HUES48 (cell line): ENCODE results near the gene CYP4F8.
"Not testable (repeated sequence)": the region's sequence is repeated elsewhere in the genome, so short reads cannot be mapped to it uniquely, and the experiment has no call there.

Experiments used
- H3K27ac ChIP-seq: one replicate; pipeline ENCODE4 v1.7.0; 2013; ENCODE audit warnings: low read depth, low read length, inconsistent platforms
- H3K27me3 ChIP-seq: 2 replicates; pipeline ENCODE4 v1.6.1; 2013; ENCODE audit warnings: mild to moderate bottlenecking, low read length; ENCODE audit not compliant: control insufficient read depth, insufficient read depth
- H3K36me3 ChIP-seq: 2 replicates; pipeline ENCODE4 v1.6.1; 2013; ENCODE audit warnings: low read length; ENCODE audit not compliant: control insufficient read depth, insufficient read depth
- H3K4me1 ChIP-seq: 2 replicates; pipeline ENCODE4 v1.6.1; 2013; ENCODE audit warnings: mild to moderate bottlenecking, low read length; ENCODE audit not compliant: control insufficient read depth, insufficient read depth
- H3K4me3 ChIP-seq: 2 replicates; pipeline ENCODE4 v1.5.1; 2013; ENCODE audit warnings: mild to moderate bottlenecking, low read depth, low read length
- H3K9ac ChIP-seq: 2 replicates; pipeline ENCODE4 v1.6.1; 2013; ENCODE audit warnings: mild to moderate bottlenecking, low read depth, low read length, moderate library complexity
- H3K9me3 ChIP-seq: 2 replicates; pipeline ENCODE4 v1.6.1; 2013; ENCODE audit warnings: low read length; ENCODE audit not compliant: control insufficient read depth, insufficient read depth

Gene CYP4F8

DNA sequence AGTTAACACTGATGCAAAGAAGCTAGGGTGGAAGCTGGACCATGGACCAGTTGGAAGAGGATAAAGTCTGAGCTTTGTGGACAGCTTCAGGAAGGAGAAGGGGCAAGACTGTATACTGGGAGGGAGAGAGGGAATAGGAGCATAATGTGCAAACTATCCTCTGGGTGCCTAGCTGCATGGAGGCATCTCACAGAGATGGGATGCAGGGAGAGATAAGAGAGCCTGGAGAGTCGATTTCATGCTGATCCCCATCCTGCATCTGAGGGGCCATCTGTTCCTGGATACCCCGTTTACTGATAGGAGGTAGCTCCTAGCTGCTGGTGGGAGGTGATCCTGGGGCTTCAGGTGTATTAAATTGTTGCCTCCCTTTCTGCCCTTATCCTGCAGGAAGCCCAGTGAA, 34.5 kb downstream of the CYP4F8 start:
- peaks cover 84% of the 10 kb centered on the region for H3K9me3 ChIP-seq
- H3K4me1 ChIP-seq: no peaks in the 10 kb centered on the region
- H3K4me3 ChIP-seq: no peak overlapping the region
- H3K36me3 ChIP-seq: no peaks in the 10 kb centered on the region
- H3K27me3 ChIP-seq: no peaks in the 10 kb centered on the region
- H3K9ac ChIP-seq: no peak overlapping the region
- H3K27ac ChIP-seq: no peak overlapping the region

DNA sequence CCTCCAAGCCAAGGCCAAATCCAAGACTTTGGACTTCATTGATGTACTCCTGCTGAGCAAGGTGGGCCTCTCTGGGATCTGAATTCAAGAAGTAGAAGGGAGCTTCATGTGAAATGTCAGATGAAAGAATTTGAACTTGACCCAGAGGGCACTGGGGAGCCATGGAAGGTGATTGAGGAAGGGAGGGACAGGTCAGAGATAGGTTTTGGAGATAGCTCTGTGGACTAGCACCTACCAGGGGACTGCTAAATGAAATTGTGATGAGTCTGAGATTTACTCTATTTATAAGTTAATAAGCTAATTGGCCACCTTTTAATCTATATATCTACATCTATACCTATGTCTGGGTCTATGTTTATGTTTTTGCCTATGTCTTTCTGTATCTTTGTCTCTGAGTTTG, 35.1 kb downstream of the CYP4F8 start:
- not testable (repeated sequence) for H3K27ac ChIP-seq, H3K27me3 ChIP-seq, H3K4me1 ChIP-seq, H3K36me3 ChIP-seq, H3K9ac ChIP-seq, H3K4me3 ChIP-seq
- peaks cover 82% of the 10 kb centered on the region for H3K9me3 ChIP-seq

DNA sequence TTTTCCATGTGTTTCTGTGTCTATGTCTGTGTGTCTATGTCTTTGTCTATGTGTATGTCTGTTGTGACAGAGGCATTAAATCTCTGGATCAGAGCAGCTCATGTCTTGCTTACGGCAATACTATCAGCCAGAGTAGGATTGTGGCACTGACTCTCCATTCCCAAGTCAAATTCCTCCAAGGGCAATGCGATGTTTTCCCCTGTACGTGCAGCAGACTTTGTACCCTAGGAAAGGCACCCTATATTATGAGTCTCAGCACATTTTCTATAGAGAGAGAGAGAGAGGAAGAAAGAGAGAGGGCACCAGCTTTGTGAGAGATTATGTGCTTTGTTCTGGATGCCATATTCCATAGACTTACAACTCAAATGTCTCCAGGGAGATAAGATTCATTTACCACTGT, 36.8 kb downstream of the CYP4F8 start:
- H3K27me3 ChIP-seq: no peaks in the 10 kb centered on the region
- no peak overlapping the region for H3K27ac ChIP-seq
- no peaks in the 10 kb centered on the region for H3K36me3 ChIP-seq
- H3K9ac ChIP-seq: no peak overlapping the region
- peaks cover 81% of the 10 kb centered on the region for H3K9me3 ChIP-seq
- no peaks in the 10 kb centered on the region for H3K4me1 ChIP-seq
- no peak overlapping the region for H3K4me3 ChIP-seq

DNA sequence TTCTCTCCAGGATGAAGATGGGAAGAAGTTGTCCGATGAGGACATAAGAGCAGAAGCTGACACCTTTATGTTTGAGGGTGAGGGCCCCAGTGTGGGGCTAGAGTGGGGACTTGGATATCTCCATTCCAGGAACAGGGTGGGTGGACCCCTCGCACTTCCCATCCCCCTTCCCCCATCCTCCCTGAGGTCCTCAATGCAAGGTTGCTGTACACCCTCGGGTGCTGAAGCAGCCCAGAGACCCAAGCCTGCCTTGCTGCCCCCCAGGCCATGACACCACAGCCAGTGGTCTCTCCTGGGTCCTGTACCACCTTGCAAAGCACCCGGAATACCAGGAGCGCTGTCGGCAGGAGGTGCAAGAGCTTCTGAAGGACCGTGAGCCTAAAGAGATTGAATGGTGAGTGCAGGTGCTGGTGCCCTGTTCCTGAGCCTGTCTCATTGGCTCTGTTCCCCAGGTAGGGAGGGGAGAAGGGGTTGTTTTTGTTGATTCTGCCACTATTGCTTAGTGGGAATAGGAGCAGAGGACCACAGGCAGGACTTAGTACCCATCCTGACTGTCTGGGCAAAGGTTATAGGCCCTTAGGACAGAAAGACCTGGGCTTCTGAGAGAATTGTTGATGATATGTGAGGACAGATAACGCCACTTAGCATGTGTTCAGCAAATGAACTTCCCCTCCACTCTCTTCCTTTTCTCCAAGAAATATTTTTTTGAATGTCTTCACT, 37.7 kb downstream of the CYP4F8 start:
- Histone ChIP-seq H3K27ac (no peak overlapping the region), H3K4me1 (no peaks in the 10 kb centered on the region), H3K27me3 (no peaks in the 10 kb centered on the region), H3K36me3 (no peaks in the 10 kb centered on the region), H3K9me3 (peaks cover 81% of the 10 kb centered on the region), H3K9ac (no peak overlapping the region), H3K4me3 (no peak overlapping the region; the same call in 1 of the 2 replicates)

DNA sequence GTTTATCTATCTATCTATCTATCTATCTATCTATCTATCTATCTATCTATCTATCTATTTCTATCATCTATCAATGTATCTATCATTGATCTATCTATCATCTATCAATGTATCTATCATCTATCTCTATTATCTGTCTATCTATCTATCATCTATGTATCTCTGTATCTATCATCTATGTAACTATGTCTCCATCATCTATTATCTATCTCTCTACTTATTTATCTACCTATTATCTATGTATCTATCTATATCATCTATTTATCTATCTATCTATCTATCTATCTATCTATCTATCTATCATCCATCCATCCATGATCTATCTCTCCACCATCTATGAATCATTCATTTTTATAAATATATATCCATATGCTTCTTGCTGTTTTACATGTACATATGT, 41.4 kb downstream of the CYP4F8 start:
- no peaks in the 10 kb centered on the region for H3K36me3 ChIP-seq
- H3K9me3 ChIP-seq: peaks cover 85% of the 10 kb centered on the region

GRCh38 chr19:15663247-15663646, 48.2 kb downstream of the CYP4F8 start:
- H3K27me3 ChIP-seq: no peaks in the 10 kb centered on the region

More for the DNA sequence above, 41.4 kb downstream of the CYP4F8 start:
- no peak overlapping the region for H3K27ac ChIP-seq
- H3K4me3 ChIP-seq: no peak overlapping the region
- no peaks in the 10 kb centered on the region for H3K4me1 ChIP-seq
- no peaks in the 10 kb centered on the region for H3K27me3 ChIP-seq
- H3K9ac ChIP-seq: no peak overlapping the region

GRCh38 chr19:15666186-15666585, 51.2 kb downstream of the CYP4F8 start:
- H3K27me3 ChIP-seq: no peaks in the 10 kb centered on the region
- no peaks in the 10 kb centered on the region for H3K4me1 ChIP-seq
- H3K27ac ChIP-seq: no peak overlapping the region
- peaks cover 93% of the 10 kb centered on the region for H3K9me3 ChIP-seq
- H3K4me3 ChIP-seq: no peak overlapping the region
- H3K9ac ChIP-seq: no peak overlapping the region
- no peaks in the 10 kb centered on the region for H3K36me3 ChIP-seq

More at GRCh38 chr19:15663247-15663646, 48.2 kb downstream of the CYP4F8 start:
- Histone ChIP-seq H3K36me3 (no peaks in the 10 kb centered on the region), H3K4me1 (no peaks in the 10 kb centered on the region), H3K27ac (no peak overlapping the region), H3K9ac (no peak overlapping the region), H3K4me3 (no peak overlapping the region), H3K9me3 (peaks cover 89% of the 10 kb centered on the region)

DNA sequence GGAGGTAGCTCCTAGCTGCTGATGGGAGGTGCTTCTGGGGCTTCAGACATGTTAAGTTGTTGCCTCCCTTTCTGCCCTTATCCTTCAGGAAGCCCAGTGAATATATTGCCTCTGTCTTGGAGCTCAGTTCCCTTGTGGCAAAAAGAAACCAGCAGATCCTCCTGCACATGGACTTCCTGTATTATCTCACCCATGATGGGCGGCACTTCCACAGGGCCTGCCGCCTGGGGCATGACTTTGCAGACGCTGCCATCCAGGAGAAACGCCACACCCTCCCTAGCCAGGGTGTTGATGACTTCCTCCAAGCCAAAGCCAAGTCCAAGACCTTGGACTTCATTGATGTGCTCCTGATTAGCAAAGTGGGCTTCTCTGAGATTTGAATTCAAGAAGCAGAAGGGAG, 51.9 kb downstream of the CYP4F8 start:
- H3K27me3 ChIP-seq: no peaks in the 10 kb centered on the region
- peaks cover 93% of the 10 kb centered on the region for H3K9me3 ChIP-seq
- H3K4me1 ChIP-seq: no peaks in the 10 kb centered on the region
- no peaks in the 10 kb centered on the region for H3K36me3 ChIP-seq
- no peak overlapping the region for H3K27ac ChIP-seq
- no peak overlapping the region for H3K4me3 ChIP-seq
- H3K9ac ChIP-seq: no peak overlapping the region

GRCh38 chr19:15669440-15669839, 54.4 kb downstream of the CYP4F8 start:
- no peaks in the 10 kb centered on the region for H3K4me1 ChIP-seq
- peaks cover 84% of the 10 kb centered on the region for H3K9me3 ChIP-seq
- no peak overlapping the region for H3K9ac ChIP-seq
- H3K27me3 ChIP-seq: no peaks in the 10 kb centered on the region
- H3K36me3 ChIP-seq: no peaks in the 10 kb centered on the region
- H3K4me3 ChIP-seq: no peak overlapping the region
- H3K27ac ChIP-seq: no peak overlapping the region

DNA sequence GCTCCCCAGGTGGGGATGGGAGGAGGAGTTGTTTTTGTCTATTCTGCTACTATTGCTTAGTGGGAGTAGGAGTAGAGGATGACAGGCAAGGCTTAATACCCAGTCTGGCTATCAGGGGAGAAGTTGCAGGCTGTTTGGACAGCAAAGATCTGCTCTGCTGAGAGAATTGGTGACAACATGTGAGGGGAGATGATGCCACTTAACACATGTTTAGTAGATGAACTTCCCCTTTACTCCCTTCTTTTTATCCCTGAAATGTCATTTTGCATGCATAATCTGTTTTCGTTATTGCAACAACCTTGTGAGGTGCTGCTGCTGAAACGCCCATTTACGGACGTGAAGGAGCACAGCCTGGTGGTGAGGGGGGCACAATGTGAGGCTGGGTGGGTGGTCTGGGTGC, 54.9 kb downstream of the CYP4F8 start:
- no peak overlapping the region for H3K4me3 ChIP-seq
- H3K27ac ChIP-seq: no peak overlapping the region
- H3K36me3 ChIP-seq: no peaks in the 10 kb centered on the region
- H3K9ac ChIP-seq: no peak overlapping the region
- H3K4me1 ChIP-seq: no peaks in the 10 kb centered on the region
- H3K27me3 ChIP-seq: no peaks in the 10 kb centered on the region
- peaks cover 84% of the 10 kb centered on the region for H3K9me3 ChIP-seq

- no peak overlapping the region for H3K9ac ChIP-seq
- no peak overlapping the region for H3K27ac ChIP-seq
- H3K4me1 ChIP-seq: no peaks in the 10 kb centered on the region
- no peaks in the 10 kb centered on the region for H3K36me3 ChIP-seq
- no peak overlapping the region for H3K4me3 ChIP-seq
- H3K9me3 ChIP-seq: peaks cover 82% of the 10 kb centered on the region
- H3K27me3 ChIP-seq: no peaks in the 10 kb centered on the region
Measured at GRCh38 chr19:15671237-15671821, 56.3 kb downstream of the CYP4F8 start.
